ENCODE measurements around the gene IL18R1. TPM values are rescaled to one million over a fixed set of nuclear protein-coding genes. Genes with fewer than 3 reads are reported as not detected.

IL18R1 gene
- total RNA-seq, 1 donor from 2014 or later: not detected

DNA sequence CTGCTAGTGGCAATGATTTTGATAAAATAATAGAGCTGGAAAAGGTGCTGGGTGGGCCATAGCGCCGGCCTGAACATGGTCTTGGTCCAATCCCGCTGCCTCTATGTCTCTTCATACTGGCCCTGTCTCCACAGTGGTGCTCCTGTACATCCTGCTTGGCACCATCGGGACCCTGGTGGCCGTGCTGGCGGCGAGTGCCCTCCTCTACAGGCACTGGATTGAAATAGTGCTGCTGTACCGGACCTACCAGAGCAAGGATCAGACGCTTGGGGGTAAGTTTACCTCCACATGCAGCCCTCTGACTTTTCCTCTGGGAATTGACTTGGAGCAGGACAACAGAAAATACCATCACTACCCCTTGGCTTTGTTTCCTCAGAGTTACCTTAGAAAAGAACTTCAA, 91.3 kb downstream of the IL18R1 start:
- TF ChIP-seq, protein P1, sequence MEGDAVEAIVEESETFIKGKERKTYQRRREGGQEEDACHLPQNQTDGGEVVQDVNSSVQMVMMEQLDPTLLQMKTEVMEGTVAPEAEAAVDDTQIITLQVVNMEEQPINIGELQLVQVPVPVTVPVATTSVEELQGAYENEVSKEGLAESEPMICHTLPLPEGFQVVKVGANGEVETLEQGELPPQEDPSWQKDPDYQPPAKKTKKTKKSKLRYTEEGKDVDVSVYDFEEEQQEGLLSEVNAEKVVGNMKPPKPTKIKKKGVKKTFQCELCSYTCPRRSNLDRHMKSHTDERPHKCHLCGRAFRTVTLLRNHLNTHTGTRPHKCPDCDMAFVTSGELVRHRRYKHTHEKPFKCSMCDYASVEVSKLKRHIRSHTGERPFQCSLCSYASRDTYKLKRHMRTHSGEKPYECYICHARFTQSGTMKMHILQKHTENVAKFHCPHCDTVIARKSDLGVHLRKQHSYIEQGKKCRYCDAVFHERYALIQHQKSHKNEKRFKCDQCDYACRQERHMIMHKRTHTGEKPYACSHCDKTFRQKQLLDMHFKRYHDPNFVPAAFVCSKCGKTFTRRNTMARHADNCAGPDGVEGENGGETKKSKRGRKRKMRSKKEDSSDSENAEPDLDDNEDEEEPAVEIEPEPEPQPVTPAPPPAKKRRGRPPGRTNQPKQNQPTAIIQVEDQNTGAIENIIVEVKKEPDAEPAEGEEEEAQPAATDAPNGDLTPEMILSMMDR (conservative IDR thresholded peaks at IDR 0.05): no peak
- Mint-ChIP-seq H3K27me3 (ENCODE audit: low read depth) (no peaks in the 10 kb centered on the region), H3K27ac (ENCODE audit: unreplicated experiment) (no peak overlapping the region), H3K9me3 (no peaks in the 10 kb centered on the region), H3K4me1 (no peaks in the 10 kb centered on the region), H3K36me3 (ENCODE audit: low read depth) (no peaks in the 10 kb centered on the region), H3K4me3 (no peak overlapping the region)
- no peak for DNase-seq (ENCODE audit: low read depth, low spot score)

Small RNAs within 50 kb of the gene (microRNA-seq; reads per million reads assigned to microRNA genes)
- gene MIR4772: not detected

Other genes starting within 250 kb of the IL18R1 start
- 0.14 TPM in 1 of 2 replicates, not detected in the other for gene IL1R1, start 213.1 kb upstream of the IL18R1 start, total RNA-seq
- gene IL1RL2, start 168.8 kb upstream of the IL18R1 start, total RNA-seq: not detected in 2 replicates
- not detected in 2 replicates for gene IL1RL1, start 44.2 kb upstream of the IL18R1 start, total RNA-seq
- gene IL18RAP, start 67.4 kb downstream of the IL18R1 start, total RNA-seq: not detected in 2 replicates
- gene SLC9A4, start 117.4 kb downstream of the IL18R1 start, total RNA-seq: not detected in 2 replicates